ENCODE measurements around the gene ACOT7.

DNA sequence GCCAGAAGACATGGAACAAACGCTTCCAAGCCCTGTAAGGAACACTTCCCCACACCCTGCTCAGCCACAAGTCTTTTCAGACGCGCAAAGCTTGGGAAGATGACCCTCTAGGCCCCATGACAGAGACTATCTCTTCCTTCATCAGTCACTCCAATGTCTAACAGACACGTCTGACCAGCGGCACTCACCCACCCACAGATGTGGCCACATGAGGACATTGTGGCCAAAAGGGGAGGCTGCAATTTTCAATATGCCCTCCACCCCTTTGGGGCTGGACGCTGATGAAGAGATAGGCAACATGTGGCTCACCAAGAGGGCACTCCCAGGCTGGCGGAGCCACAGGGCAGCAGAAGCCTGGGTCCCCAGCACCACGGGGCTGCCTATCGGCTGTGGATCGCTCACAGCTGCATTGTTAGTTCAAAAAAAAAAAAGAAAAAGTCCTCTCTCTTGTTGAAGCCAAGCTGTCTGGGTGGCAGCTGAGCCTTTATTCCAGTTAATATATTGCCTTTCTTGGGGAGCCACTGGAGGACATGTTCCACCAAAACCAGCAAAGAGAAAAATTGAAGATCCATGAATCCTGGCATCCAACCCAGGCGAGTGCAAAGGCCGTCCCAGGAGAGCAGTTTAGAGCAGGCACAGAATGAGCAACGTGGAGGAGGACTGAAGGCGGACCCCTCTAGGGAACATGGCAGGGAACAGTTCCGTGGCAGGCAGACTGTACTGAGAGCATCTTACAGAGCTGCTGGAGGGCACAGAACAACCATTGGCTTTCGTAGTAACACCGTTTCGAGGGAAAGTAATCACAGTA is 80.0 kb downstream of the ACOT7 start:
- TF ChIP-seq, protein P1, sequence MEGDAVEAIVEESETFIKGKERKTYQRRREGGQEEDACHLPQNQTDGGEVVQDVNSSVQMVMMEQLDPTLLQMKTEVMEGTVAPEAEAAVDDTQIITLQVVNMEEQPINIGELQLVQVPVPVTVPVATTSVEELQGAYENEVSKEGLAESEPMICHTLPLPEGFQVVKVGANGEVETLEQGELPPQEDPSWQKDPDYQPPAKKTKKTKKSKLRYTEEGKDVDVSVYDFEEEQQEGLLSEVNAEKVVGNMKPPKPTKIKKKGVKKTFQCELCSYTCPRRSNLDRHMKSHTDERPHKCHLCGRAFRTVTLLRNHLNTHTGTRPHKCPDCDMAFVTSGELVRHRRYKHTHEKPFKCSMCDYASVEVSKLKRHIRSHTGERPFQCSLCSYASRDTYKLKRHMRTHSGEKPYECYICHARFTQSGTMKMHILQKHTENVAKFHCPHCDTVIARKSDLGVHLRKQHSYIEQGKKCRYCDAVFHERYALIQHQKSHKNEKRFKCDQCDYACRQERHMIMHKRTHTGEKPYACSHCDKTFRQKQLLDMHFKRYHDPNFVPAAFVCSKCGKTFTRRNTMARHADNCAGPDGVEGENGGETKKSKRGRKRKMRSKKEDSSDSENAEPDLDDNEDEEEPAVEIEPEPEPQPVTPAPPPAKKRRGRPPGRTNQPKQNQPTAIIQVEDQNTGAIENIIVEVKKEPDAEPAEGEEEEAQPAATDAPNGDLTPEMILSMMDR (IDR thresholded peaks at IDR 0.05), result no peak
- TF ChIP-seq POLR2A (IDR thresholded peaks at IDR 0.05), result no peak

Measured in breast epithelium (tissue), 3 donors.